ENCODE measurements around the gene PVALB. TPM values are rescaled to one million over a fixed set of nuclear protein-coding genes. Genes with fewer than 3 reads are reported as not detected.

The PVALB gene
- total and polyA plus RNA-seq, 2 donors (not counting 3 experiments of a cell fraction or from before 2014, with no cell fraction given): not detected

GRCh38 chr22:36765943-36766450 lies 50.8 kb downstream of the PVALB start:
- H3K4me1 ChIP-seq (ENCODE audit: control insufficient read depth, extremely low read depth, insufficient read depth, low read length): peaks cover 3% of the 10 kb centered on the region
- peaks cover 0 to 13% of the 10 kb centered on the region in 2 experiments for H3K36me3 ChIP-seq (ENCODE audit: control insufficient read depth in 2 of 2, extremely low read depth in 1 of 2, insufficient read depth in 2 of 2, low read length in 2 of 2)
- no peak overlapping the region for H2AFZ ChIP-seq (ENCODE audit: low read depth, low read length)
- no peaks in the 10 kb centered on the region for H3K79me2 ChIP-seq (ENCODE audit: control insufficient read depth, insufficient read depth, low read length)
- no peaks in the 10 kb centered on the region for H3K9me1 ChIP-seq (replicated peaks; ENCODE audit: control insufficient read depth, extremely low read depth, insufficient read depth, low read length)
- FAIRE-seq (no peak), DNase-seq (ENCODE audit: low read depth, low spot score) (no peak)
- H3K27ac ChIP-seq (ENCODE audit: insufficient read depth, low read depth, low read length): no peak overlapping the region
- TF ChIP-seq JUN (IDR thresholded peaks at IDR 0.05; ENCODE audit: borderline replicate concordance, insufficient read depth, insufficient read length, low read depth) (no peak), CTCF (IDR thresholded peaks at IDR 0.05; ENCODE audit: extremely low read depth in 1 of 2, insufficient read depth in 1 of 2, low read depth in 1 of 2, low read length in 2 of 2) (no peak), POLR2A (IDR thresholded peaks at IDR 0.05; ENCODE audit: low read depth, low read length) (no peak), EZH2 (IDR thresholded peaks at IDR 0.05; ENCODE audit: borderline replicate concordance, low read depth, low read length, severe bottlenecking) (no peak), POLR2AphosphoS5 (IDR thresholded peaks at IDR 0.05; ENCODE audit: insufficient read depth, low read depth, low read length) (no peak), MYC (IDR thresholded peaks at IDR 0.05; ENCODE audit: low read depth, low read length) (no peak), GATA2 (IDR thresholded peaks at IDR 0.05; ENCODE audit: insufficient read depth, insufficient read length, low read depth, low read length) (no peak), FOS (IDR thresholded peaks at IDR 0.05; ENCODE audit: borderline replicate concordance, insufficient read depth, low read length) (no peak)
- TF ChIP-seq, protein P1, sequence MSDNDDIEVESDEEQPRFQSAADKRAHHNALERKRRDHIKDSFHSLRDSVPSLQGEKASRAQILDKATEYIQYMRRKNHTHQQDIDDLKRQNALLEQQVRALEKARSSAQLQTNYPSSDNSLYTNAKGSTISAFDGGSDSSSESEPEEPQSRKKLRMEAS (IDR thresholded peaks at IDR 0.05; ENCODE audit: insufficient read depth, insufficient read length): no peak
- intact Hi-C loops (cut with micrococcal nuclease) (no loop called here), dilution Hi-C loops (cut with MboI; ENCODE audit: extremely low pct_ligation_motif_present, low sequenced_read_pairs) (no loop called here)
- no peaks in the 10 kb centered on the region for H4K20me1 ChIP-seq (replicated peaks; ENCODE audit: control insufficient read depth, extremely low read depth, insufficient read depth, low read length)
- H3K4me2 ChIP-seq (ENCODE audit: insufficient read depth, low read length): no peak overlapping the region
- POLR2A ChIA-PET: interaction anchor here (0.8 kb wide), 1 partner anchor 10 kb away, joined by 3 read pairs; the partner anchor contains the start of gene IFT27
- BruUV-seq (replicated peaks): no TSS peak
- H3K27me3 ChIP-seq (ENCODE audit: control insufficient read depth in 2 of 2, insufficient read depth in 2 of 2, low read length in 2 of 2): no peaks in the 10 kb centered on the region
- no peak overlapping the region for H3K4me3 ChIP-seq (replicated peaks in 1 of 3; ENCODE audit: insufficient read depth in 1 of 3, low read depth in 1 of 3, low read length in 3 of 3)
- H3K9ac ChIP-seq (replicated peaks; ENCODE audit: extremely low read depth, insufficient read depth, low read length): no peak overlapping the region
- CTCF ChIA-PET: interaction anchor here (0.7 to 6.5 kb wide), 3 partner anchors 8 to 10 kb away, joined by 3 to 39 read pairs (median 10); partner anchors contain the start of gene IFT27
- H3K9me3 ChIP-seq (replicated peaks; ENCODE audit: control insufficient read depth, insufficient read depth, low read length): no peaks in the 10 kb centered on the region
